GM20000 (cell line): ENCODE data around the gene INTS2.

Experiments
- DNase-seq: peaks from one replicate; pipeline ENCODE4 v3.0.0; 2012; ENCODE audit warnings: low spot score
- TF ChIP-seq, protein P1 (sequence below): IDR thresholded peaks from 2 replicates; pipeline ENCODE4 v1.5.1; 2012; ENCODE audit warnings: mild to moderate bottlenecking, control low read depth; ENCODE audit errors: extremely low read depth, missing control alignments

The INTS2 gene

DNA sequence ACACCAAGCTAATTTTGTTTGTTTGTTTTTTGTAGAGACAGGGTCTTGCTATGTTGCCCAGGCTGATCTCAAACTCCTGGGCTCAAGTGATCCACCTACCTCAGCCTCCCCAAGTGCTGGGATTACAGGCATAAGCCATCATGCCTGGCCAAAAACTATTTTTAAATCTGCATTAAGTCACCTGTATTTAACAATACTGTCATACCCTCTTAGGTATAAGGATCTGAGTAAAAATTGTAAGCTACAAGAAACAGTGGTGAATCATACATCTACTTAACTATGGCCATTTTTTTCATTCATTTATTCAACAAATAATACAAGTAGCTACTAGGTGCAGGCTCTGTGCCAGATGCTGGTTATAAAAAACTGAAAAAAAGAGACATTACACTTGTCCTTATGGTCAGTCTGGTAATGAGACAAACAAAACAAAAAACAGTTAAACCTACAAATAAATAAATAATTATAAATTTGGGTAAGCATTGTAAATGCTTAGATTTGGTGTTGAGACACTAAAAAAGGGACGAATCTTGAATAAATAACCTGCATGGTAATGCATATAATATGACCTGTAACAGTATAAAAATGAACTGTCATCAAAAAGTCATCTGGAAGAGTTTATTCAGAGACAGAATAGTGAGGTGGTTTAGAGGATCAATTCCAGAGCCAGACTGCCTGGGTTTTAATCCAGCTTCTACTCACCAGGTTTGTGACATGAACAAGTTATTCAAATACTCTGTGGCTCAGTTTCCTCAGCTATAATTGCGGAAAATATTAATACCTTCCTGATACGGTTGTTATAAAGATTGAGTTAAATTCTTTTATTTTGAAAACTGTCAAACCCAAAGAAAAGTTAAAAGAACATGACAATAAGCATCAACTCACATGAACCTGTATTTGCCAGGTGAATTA, 91.3 kb downstream of the INTS2 start:
- TF ChIP-seq, protein P1, sequence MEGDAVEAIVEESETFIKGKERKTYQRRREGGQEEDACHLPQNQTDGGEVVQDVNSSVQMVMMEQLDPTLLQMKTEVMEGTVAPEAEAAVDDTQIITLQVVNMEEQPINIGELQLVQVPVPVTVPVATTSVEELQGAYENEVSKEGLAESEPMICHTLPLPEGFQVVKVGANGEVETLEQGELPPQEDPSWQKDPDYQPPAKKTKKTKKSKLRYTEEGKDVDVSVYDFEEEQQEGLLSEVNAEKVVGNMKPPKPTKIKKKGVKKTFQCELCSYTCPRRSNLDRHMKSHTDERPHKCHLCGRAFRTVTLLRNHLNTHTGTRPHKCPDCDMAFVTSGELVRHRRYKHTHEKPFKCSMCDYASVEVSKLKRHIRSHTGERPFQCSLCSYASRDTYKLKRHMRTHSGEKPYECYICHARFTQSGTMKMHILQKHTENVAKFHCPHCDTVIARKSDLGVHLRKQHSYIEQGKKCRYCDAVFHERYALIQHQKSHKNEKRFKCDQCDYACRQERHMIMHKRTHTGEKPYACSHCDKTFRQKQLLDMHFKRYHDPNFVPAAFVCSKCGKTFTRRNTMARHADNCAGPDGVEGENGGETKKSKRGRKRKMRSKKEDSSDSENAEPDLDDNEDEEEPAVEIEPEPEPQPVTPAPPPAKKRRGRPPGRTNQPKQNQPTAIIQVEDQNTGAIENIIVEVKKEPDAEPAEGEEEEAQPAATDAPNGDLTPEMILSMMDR = no peak
- DNase-seq = no peak

DNA sequence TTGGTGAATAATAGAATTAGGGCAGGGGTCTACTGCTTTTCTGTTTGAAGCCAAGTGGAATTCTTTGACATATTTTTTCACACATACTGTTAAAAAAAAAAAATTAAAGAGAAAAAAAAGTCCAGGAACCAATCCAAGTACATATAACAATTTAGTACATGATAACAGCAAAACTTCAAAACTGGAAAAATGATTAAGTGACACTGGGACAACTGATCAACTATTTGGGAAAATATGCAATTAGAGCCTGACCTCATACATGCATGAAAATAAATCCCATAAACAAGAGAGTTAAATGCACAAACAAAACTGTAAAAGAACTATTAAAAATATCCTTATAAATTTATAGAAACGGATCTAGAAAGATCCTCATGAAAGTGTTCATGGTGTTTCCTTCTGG, 92.2 kb downstream of the INTS2 start:
- TF ChIP-seq, protein P1 = no peak
- no peak for DNase-seq

DNA sequence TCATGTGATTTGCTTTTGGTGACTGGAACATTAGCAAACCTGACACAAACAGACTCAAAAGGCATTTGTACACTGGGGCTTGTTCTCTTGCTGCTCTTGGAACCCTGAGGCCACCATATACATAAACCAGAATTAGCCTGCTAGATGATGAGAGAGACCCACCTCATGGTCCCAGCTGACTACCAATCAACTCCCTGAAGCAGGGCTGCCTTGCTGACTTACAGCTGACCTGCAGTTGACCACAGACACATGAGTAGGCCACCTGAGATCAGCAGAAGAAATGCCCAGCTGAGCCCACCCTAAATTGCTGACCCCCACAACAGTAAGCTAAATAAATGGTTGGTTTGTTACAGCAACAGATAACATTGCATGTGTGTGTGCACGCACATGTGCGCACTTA, 93.2 kb downstream of the INTS2 start:
- no peak for DNase-seq
- TF ChIP-seq, protein P1 = no peak

DNA sequence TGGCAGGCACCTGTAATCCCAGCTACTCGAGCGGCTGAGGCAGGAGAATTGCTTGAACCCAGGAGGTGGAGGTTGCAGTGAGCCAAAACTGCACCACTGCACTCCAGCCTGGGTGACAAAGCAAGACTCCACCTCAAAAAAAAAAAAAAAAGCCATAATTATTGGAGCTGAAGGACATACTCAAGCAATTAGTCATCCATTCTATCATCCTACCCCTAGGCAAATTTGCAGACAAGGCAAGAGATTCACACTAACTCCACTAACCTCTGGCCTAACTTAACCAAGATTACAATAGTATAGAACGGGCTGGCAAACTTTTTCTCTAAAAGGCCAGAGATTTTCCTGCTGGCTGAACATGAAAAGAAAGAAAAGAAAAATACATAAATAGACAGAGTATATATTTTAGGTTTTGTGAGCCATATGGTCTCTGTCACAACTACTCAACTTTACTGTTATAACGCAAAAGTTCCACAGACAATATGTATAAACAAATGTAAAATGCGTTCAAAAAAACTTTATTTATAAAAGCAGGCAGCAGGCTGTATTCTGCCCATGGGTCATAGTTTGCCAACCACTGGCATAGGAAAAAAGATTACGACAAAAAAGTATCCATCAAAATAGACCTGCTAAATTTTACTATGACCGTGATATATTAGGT, 94.1 kb downstream of the INTS2 start:
- no peak for DNase-seq
- TF ChIP-seq, protein P1 = no peak

DNA sequence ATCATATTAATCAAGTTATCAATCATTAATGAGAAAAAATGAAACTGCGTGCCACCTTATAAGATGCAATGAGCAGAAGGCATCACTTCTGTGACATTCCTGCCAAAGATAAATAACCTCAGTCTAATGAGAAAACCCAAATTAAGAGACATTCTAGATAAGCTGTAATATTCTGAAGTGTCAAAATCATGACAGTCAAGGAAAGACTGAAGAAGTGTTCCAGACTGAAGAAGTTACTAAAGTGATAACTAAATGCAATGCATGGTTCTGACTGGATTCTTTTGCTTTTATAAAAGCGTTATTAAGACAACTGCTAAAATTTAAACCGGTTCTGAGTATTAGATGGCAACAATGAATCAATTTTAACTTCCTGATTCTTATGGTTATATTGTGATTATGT, 95.3 kb downstream of the INTS2 start:
- TF ChIP-seq, protein P1 = no peak
- DNase-seq = no peak

DNA sequence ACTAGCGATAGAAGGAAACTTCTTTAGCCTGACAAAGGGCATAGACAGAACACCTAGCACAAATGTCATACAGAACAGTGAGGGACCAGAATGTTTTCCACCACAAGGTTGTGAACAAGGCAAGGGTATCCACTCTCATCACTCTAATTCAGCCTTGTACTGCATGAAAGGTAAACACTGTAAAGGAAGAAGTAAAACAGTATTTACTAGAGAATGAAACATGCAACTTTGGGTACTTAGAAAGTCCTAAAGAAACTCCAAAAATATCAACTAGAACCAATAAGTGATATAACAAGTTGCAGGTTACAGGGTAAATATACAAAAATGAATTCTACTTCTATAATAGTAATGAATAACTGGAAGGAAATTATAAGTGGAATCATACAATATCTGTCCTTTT, 96.7 kb downstream of the INTS2 start:
- no peak for DNase-seq
- TF ChIP-seq, protein P1 = no peak

DNA sequence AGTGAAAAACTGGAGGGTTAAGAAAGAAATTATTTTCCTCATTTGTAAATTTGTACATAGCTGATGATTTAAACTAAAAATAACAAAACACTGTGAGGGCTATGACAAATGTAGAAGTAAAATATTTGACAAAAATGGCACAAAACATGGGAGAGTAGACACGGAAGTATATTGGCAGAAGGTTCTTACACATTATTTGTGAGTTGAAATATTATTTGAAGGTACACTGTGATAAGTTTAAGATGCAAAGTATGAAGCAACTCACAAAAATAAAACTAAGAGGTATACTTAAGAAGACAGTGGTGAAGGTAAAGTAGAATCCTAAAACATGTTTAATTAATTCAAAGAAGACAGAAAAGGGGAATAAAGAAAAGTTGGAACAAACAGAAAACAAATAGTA, 99.1 kb downstream of the INTS2 start:
- TF ChIP-seq, protein P1 = no peak
- no peak for DNase-seq
